K562 treated with DMSO at 1 percent for 48 hours (cell line): ENCODE data around the gene UBE2L6. TPM values are rescaled to one million over a fixed set of nuclear protein-coding genes. Genes with fewer than 3 reads are reported as not detected.

Source experiments
- total RNA-seq: library from RNA; unstranded; fragments of 300-600 nt; gene quantifications from 2 replicates; pipeline ENCODE4 v1.2.3, GENCODE V29; 2022; ENCODE audit warnings: low replicate concordance; ENCODE audit errors: extremely low read depth

UBE2L6 gene
- total RNA-seq: not detected in 2 replicates

DNA sequence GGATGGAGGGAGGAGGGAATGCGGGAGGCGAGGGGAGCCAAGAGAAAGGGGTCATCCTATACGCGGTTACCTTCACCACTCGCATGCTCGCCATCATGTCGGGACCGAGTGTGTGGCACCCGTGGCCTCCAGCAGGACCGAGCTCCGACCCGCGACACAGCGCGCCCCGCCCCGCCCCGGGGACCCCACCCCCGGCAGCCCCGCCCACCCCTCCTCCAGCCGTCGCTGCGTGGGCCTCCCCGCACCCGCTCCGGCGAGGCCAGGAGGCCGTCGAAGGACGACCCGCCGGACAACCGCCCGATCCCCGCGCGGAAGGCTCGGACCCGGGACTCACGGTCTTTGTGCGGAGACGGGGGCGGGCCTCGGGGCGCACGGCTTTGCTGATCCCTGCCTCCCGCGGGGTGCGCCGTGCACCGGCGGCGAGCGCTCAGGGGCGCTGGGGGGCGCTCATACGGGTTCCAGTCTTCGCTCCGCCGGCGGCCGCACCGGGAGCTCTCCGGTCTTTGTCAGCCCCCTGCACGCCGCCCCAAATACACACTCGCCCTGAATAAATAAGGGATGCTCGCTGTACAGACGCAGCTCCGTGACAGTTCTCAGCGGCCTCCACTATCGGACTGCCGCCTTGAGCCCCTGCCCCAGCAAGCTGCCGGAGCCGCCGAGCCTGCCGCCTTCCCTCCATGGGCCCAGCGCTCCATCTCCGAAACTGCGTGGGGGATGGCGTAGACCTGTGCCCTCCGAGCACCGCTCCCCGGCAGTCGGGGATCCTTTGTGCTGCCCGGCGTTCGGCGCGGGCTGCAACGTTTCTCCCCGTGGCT is at the start of gene UBE2L6:
TSS of gene UBE2L6 (minus strand) at position 158 of the 815 bp plus-strand sequence. CDS start at position 97, 61 bp downstream.

DNA sequence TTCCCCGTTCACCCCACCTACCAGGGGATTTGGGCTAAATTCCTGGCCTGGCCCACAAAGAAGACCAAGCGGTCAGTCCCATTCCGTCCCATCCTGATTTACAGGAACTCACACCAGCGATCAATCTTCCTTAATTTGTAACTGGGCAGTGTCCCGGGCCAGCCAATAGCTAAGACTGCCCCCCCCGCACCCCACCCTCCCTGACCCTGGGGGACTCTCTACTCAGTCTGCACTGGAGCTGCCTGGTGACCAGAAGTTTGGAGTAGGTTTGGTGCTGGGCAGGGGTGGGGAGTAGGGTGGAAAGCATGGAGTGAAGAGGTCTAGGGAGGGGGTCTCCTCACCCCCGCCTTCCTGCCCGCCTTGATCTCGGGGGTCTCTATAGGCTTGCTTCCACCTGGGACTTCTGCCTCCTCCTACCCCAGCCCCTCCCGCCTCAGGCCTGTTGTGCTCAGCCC is 30.0 kb upstream of the UBE2L6 start, which contains the start of gene SERPING1:
TSS of gene SERPING1 (plus strand) at position 225 of the 455 bp plus-strand sequence. CDS start 586 bp downstream, outside the sequence.

GRCh38 chr11:57536947-57537619 is 30.4 kb downstream of the UBE2L6 start, which contains the start of gene SMTNL1:
SMTNL1 (plus strand) TSS chr11:57537595; CDS start chr11:57542643, 5,048 bp downstream.

DNA sequence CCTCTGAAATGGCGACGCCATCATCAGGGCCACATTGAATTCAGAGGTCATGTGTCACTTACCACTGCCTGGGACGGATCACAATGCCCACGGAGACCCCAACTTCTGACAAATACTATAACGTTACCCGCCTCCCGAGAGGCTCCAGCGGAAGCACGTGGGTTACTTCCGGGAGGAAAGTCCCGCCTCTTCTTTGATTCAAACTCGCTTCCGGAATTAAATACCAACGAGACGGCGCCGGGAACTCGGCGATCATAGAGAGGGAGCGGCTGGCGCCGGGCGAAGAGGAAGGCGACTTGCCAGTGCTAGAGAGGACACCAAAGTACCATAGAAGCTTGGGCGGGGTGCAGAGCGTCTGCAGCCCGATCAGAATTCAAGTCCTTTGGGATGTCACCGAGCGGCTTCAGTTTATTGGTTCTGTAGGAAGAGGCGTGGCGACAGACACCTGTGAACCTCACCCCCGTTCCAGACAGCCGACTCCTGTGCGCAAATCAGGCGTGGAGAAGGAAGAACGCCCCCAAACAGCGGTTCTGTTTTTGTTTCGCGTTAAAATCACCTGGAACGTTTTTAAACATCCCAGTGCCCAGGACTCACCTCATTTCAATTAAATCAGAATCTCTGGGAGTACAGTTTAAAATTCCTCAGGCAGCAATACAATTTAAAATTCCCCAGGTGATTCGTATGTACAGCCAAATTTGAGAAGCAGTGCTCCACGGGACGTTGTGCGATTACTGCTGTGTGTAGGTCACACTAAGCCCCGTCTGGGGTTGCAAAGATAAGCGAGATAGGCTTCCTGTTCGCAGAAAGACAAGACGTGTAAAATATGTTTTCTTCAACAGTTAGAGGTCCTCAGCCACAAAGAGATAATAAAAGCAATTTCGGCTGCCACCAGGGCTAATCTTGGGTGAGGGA is 36.6 kb downstream of the UBE2L6 start, which contains the start of gene TIMM10:
TSS of gene TIMM10 (minus strand) at position 159 of the 912 bp plus-strand sequence. CDS start 565 bp downstream, outside the sequence.

DNA sequence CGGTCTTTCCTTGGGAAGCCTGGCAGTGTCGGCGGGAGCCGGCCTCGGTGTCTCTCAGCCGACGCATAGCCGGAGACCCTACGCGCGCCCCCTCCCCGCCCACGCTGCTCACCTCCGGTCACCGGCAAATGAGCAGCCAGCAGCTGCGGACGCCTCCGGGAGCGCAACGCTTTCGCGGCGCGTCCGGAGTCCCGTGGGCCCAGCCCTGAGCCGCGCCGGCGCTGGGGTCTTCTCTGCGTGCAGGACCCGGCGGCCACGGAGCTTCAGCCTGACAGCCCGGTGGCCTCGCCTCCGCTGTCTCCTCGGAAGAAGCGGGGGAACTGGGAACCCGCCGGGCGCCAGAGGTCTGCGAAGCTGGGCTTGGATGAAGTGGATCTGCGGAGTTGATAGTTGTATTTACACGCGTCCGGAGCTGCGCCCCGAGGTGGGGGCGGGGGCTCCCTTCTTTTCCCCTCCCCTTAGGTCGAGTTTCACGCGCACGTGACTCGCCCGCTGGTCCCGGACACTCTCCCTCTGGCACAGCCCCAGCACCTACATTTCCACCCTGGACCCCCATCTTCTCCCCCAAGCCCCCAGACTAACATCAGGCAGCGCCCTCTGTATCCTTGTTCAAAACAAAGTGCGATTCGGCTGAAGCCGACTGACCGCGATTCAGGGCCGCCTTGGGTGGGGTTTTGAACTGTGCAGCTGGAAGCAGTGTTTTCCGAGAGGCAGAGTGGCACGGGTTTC is 52.0 kb downstream of the UBE2L6 start, which contains the start of gene SLC43A1:
TSS of gene SLC43A1 (minus strand) at position 371 of the 729 bp plus-strand sequence. CDS start 1,591 bp downstream, outside the sequence.

Other genes starting within 250 kb of the UBE2L6 start
- gene TNKS1BP1, start 242.7 kb downstream of the UBE2L6 start, total RNA-seq: not detected in 2 replicates
- gene SSRP1, start 231.8 kb downstream of the UBE2L6 start, total RNA-seq: not detected in 2 replicates
- gene P2RX3, start 229.3 kb downstream of the UBE2L6 start, total RNA-seq: not detected in 2 replicates
- gene PRG3, start 186.5 kb downstream of the UBE2L6 start, total RNA-seq: not detected in 2 replicates
- not detected in 2 replicates for gene PRG2, start 177.0 kb downstream of the UBE2L6 start, total RNA-seq
- not detected in 2 replicates for gene SLC43A3, start 140.6 kb downstream of the UBE2L6 start, total RNA-seq
- not detected in 2 replicates for gene RTN4RL2, start 107.1 kb downstream of the UBE2L6 start, total RNA-seq
- not detected in 2 replicates for gene SLC43A1, start 52.0 kb downstream of the UBE2L6 start, total RNA-seq
- not detected in 2 replicates for gene TIMM10, start 36.9 kb downstream of the UBE2L6 start, total RNA-seq
- not detected in 2 replicates for gene SMTNL1, start 30.1 kb downstream of the UBE2L6 start, total RNA-seq
- not detected in 2 replicates for gene SERPING1, start 30.0 kb upstream of the UBE2L6 start, total RNA-seq
- gene YPEL4, start 82.2 kb upstream of the UBE2L6 start, total RNA-seq: not detected in 2 replicates
- gene CLP1, start 90.1 kb upstream of the UBE2L6 start, total RNA-seq: not detected in 2 replicates
- gene ZDHHC5, start 100.4 kb upstream of the UBE2L6 start, total RNA-seq: not detected in 2 replicates
- gene MED19, start 144.5 kb upstream of the UBE2L6 start, total RNA-seq: not detected in 2 replicates
- not detected in 2 replicates for gene TMX2, start 144.9 kb upstream of the UBE2L6 start, total RNA-seq
- not detected in 2 replicates for gene SELENOH, start 173.8 kb upstream of the UBE2L6 start, total RNA-seq
- not detected in 2 replicates for gene BTBD18, start 184.1 kb upstream of the UBE2L6 start, total RNA-seq
- not detected in 2 replicates for gene CTNND1, start 194.1 kb upstream of the UBE2L6 start, total RNA-seq